Astrocyte (in vitro differentiated cells and primary cell): ENCODE results near the gene VRK2. TPM values are rescaled to one million over a fixed set of nuclear protein-coding genes. Genes with fewer than 3 reads are reported as not detected.

Source experiments
- DNase-seq: peaks from one replicate; pipeline ENCODE4 v3.0.0-alpha.2; 2010; ENCODE audit warnings: low read depth
- FAIRE-seq: peaks from 2 replicates; lab custom pipeline; 2011; peaks lifted over from hg19 to GRCh38; lab: Jason Lieb, UNC
- H2AFZ ChIP-seq: 2 replicates; pipeline ENCODE4 v1.6.0; 2012; ENCODE audit warnings: low read depth, low read length, inconsistent platforms
- H3K27ac ChIP-seq: 2 replicates; pipeline ENCODE4 v1.5.1; 2011; ENCODE audit warnings: low read depth, low read length, inconsistent platforms
- H3K27me3 ChIP-seq: 2 replicates; pipeline ENCODE4 v1.6.0; 2011; ENCODE audit warnings: low read length, inconsistent platforms; ENCODE audit not compliant: insufficient read depth
- H3K36me3 ChIP-seq: 2 replicates; pipeline ENCODE4 v1.5.1; 2011; ENCODE audit warnings: low read length, inconsistent platforms; ENCODE audit not compliant: insufficient read depth
- H3K4me1 ChIP-seq: 2 replicates; pipeline ENCODE4 v1.5.1; 2011; ENCODE audit warnings: low read length, inconsistent platforms; ENCODE audit not compliant: insufficient read depth
- H3K4me2 ChIP-seq: 2 replicates; pipeline ENCODE4 v1.6.0; 2012; ENCODE audit warnings: low read length, inconsistent platforms
- H3K4me3 ChIP-seq: 2 replicates; pipeline ENCODE4 v1.5.1; 2011; ENCODE audit warnings: low read depth, mild to moderate bottlenecking, low read length, inconsistent platforms; ENCODE audit not compliant: insufficient read depth
- H3K79me2 ChIP-seq: 2 replicates; pipeline ENCODE4 v1.6.0; 2012; ENCODE audit warnings: mild to moderate bottlenecking, low read length, inconsistent platforms; ENCODE audit not compliant: insufficient read depth
- H3K9ac ChIP-seq: 2 replicates; pipeline ENCODE4 v1.6.0; 2012; ENCODE audit warnings: mild to moderate bottlenecking, low read length, inconsistent platforms
- H3K9me3 ChIP-seq: 2 replicates; pipeline ENCODE4 v1.5.1; 2012; ENCODE audit warnings: low read depth, mild to moderate bottlenecking, low read length, inconsistent platforms; ENCODE audit not compliant: insufficient read depth
- H4K20me1 ChIP-seq: 2 replicates; pipeline ENCODE4 v1.6.0; 2012; ENCODE audit warnings: low read length, inconsistent platforms; ENCODE audit not compliant: insufficient read depth
- H3K27ac Mint-ChIP-seq: one replicate; pipeline ENCODE4 v1.8.0; 2021; ENCODE audit warnings: mild to moderate bottlenecking, mixed read lengths; ENCODE audit not compliant: unreplicated experiment
- H3K27me3 Mint-ChIP-seq: one replicate; pipeline ENCODE4 v1.8.0; 2021; ENCODE audit warnings: low read depth, mixed read lengths; ENCODE audit not compliant: unreplicated experiment
- H3K36me3 Mint-ChIP-seq: one replicate; pipeline ENCODE4 v1.8.0; 2021; ENCODE audit warnings: low read depth, mixed read lengths; ENCODE audit not compliant: unreplicated experiment
- H3K4me1 Mint-ChIP-seq: one replicate; pipeline ENCODE4 v1.8.0; 2021; ENCODE audit warnings: low read depth, mixed read lengths; ENCODE audit not compliant: unreplicated experiment
- H3K4me3 Mint-ChIP-seq: one replicate; pipeline ENCODE4 v1.8.0; 2021; ENCODE audit warnings: mild to moderate bottlenecking, moderate library complexity, mixed read lengths; ENCODE audit not compliant: unreplicated experiment
- H3K9me3 Mint-ChIP-seq: one replicate; pipeline ENCODE4 v1.8.0; 2021; ENCODE audit warnings: mild to moderate bottlenecking, mixed read lengths; ENCODE audit not compliant: unreplicated experiment
- CTCF ChIP-seq: IDR thresholded peaks from 2 replicates; pipeline ENCODE4 v1.5.1; 2011; ENCODE audit warnings: low read depth, mild to moderate bottlenecking, inconsistent platforms, low read length, moderate library complexity; ENCODE audit not compliant: insufficient read depth
- EZH2 ChIP-seq: IDR thresholded peaks from 2 replicates; pipeline ENCODE4 v1.6.1; 2012; ENCODE audit warnings: mild to moderate bottlenecking, low read length, inconsistent platforms; ENCODE audit not compliant: insufficient read depth
- total RNA-seq: library from RNA; stranded (reverse); gene quantifications from 2 replicates; pipeline ENCODE4 v1.2.1, GENCODE V29; 2021

The VRK2 gene
- total RNA-seq, 1 donor from 2014 or later, result 28.6 TPM

GRCh38 chr2:58122040-58122439, 75.4 kb downstream of the VRK2 start:
- Histone ChIP-seq H3K27ac (no peak overlapping the region), H4K20me1 (no peaks in the 10 kb centered on the region), H3K4me2 (no peak overlapping the region), H2AFZ (no peak overlapping the region), H3K79me2 (no peaks in the 10 kb centered on the region), H3K27me3 (no peaks in the 10 kb centered on the region), H3K36me3 (no peaks in the 10 kb centered on the region), H3K9ac (no peak overlapping the region), H3K9me3 (no peaks in the 10 kb centered on the region), H3K4me1 (no peaks in the 10 kb centered on the region), H3K4me3 (no peak overlapping the region)
- Mint-ChIP-seq H3K4me1 (peaks cover 7% of the 10 kb centered on the region), H3K27me3 (no peaks in the 10 kb centered on the region), H3K9me3 (no peaks in the 10 kb centered on the region), H3K27ac (no peak overlapping the region), H3K36me3 (peaks cover 2% of the 10 kb centered on the region), H3K4me3 (no peak overlapping the region)
- FAIRE-seq, result no peak
- TF ChIP-seq EZH2 (no peak), CTCF (no peak)
- no peak for DNase-seq

DNA sequence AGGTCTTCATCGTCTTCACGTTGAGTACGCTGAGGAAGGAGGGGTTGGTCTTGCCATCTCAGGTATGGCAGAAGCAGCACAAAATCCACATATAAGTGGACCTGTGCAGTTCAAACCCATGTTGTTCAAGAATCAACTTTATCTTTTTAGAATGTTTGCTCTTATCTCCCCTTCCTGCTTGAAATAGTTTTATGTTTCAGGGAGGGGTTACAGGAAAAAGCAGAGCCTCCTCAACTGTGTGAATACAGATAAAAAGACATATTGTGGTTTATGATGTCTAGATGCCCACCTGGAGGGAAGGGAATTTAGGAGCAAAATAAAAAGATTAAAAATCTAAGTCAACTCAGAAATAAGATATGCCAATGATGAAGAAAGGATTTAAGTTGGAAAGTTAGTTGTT, 75.9 kb downstream of the VRK2 start:
- H3K4me1 Mint-ChIP-seq, result peaks cover 7% of the 10 kb centered on the region
- H3K36me3 Mint-ChIP-seq, result no peaks in the 10 kb centered on the region
- H3K4me2 ChIP-seq, result no peak overlapping the region
- TF ChIP-seq EZH2 (no peak), CTCF (no peak)
- H3K9me3 Mint-ChIP-seq, result no peaks in the 10 kb centered on the region
- H3K27me3 ChIP-seq, result no peaks in the 10 kb centered on the region
- DNase-seq (no peak), FAIRE-seq (no peak)
- no peaks in the 10 kb centered on the region for H3K36me3 ChIP-seq
- no peak overlapping the region for H3K9ac ChIP-seq
- H3K4me1 ChIP-seq, result no peaks in the 10 kb centered on the region
- no peak overlapping the region for H3K27ac ChIP-seq
- H3K27me3 Mint-ChIP-seq, result no peaks in the 10 kb centered on the region
- no peak overlapping the region for H3K4me3 Mint-ChIP-seq
- no peak overlapping the region for H2AFZ ChIP-seq
- H3K27ac Mint-ChIP-seq, result no peak overlapping the region
- no peak overlapping the region for H3K4me3 ChIP-seq
- H3K9me3 ChIP-seq, result no peaks in the 10 kb centered on the region
- no peaks in the 10 kb centered on the region for H3K79me2 ChIP-seq
- H4K20me1 ChIP-seq, result no peaks in the 10 kb centered on the region

DNA sequence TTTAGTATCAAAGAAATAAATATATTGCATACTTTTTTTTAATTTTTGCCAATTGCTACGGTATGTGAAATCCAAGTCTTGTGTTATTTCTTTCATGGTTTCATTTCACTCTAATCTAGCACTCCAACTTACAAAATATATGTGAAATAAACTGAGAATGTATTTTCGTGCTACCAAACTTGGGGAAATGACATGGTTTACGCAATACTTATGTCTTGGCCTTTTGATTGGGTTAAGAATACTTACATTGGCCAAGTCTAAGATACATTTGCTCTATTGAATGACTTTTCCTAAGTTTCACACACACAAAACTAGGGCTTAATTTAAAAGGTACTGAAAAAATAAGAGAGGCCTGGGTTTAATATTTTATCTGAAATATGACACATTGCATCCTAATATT, 80.5 kb downstream of the VRK2 start:
- Histone ChIP-seq H2AFZ (no peak overlapping the region), H3K27ac (no peak overlapping the region), H3K9me3 (no peaks in the 10 kb centered on the region), H4K20me1 (no peaks in the 10 kb centered on the region), H3K4me3 (no peak overlapping the region), H3K79me2 (no peaks in the 10 kb centered on the region), H3K27me3 (no peaks in the 10 kb centered on the region), H3K36me3 (no peaks in the 10 kb centered on the region), H3K4me2 (no peak overlapping the region), H3K4me1 (no peaks in the 10 kb centered on the region), H3K9ac (no peak overlapping the region)
- H3K4me1 Mint-ChIP-seq, result peaks cover 6% of the 10 kb centered on the region
- FAIRE-seq (no peak), DNase-seq (no peak)
- H3K27ac Mint-ChIP-seq, result no peak overlapping the region
- H3K4me3 Mint-ChIP-seq, result no peak overlapping the region
- H3K36me3 Mint-ChIP-seq, result no peaks in the 10 kb centered on the region
- TF ChIP-seq EZH2 (no peak), CTCF (no peak)
- no peaks in the 10 kb centered on the region for H3K9me3 Mint-ChIP-seq
- no peaks in the 10 kb centered on the region for H3K27me3 Mint-ChIP-seq
